ENCODE results near the gene FXYD5. TPM values are rescaled to one million over a fixed set of nuclear protein-coding genes. Genes with fewer than 3 reads are reported as not detected.

Gene FXYD5
- total and polyA plus RNA-seq, 9 of the 15 experiments (the other 6 are each of a cell fraction or from before 2014, with no cell fraction given), result 104 to 537 (median 174) TPM

DNA sequence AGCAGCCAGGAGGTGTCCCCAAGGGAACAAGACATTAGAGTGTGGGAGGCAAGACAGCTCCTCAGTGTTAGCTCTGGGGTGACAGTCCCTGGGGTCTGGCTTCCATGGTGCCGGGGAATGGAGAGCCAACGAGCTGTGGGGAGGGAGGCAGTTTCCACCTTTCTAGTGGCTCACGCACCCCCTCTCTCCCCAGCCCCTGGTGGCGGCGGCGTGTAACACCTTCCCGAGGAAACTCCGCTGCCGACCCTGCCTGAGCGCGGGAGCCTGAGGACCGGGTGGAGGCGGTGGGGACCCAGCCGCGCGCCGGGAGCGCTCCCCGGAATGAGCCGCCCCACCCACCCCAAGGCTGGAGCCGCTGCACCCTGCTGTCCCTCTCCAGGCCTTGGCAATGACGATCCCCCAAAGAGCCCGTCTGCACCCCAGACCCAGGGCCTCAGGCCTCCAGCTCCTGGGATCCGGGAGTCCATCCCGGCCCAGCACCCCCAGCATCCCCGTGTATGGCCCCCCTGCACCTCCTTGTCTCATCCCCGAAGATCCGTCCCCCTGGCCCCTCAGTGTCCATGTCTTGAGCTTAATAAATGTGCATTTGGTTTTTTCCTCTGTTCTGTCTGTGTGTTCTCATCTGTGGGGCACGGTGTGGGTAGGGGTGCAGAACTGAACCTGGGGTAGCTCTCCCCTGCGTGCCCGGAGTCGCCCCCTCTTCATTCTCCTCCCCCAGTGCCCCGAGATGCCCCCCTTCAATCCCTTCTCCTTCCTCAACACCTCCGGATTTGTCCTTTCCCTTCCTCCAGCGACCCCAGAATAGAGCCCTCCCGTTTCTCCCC is 622 bp upstream of the FXYD5 start (continued):
- TF ChIP-seq HIVEP1 (CRISPR knock-in tag; IDR thresholded peaks at IDR 0.05), result no peak
- TF ChIP-seq RCOR1 (IDR thresholded peaks at IDR 0.05; ENCODE audit: borderline replicate concordance in 1 of 2, low read depth in 2 of 2, low read length in 2 of 2), result 0 out of 4 replicates have a peak, but pooled peaks of 1 of the 2 experiments have one; percentile 6
- TF ChIP-seq KLF10 (CRISPR knock-in tag; IDR thresholded peaks at IDR 0.05), result no peak
- peak; percentile 89; the same call in 1 of the 2 replicates for TF ChIP-seq ZBTB7A (IDR thresholded peaks at IDR 0.05; ENCODE audit: borderline replicate concordance, control insufficient read depth, low read depth, low read length)
- no peak for TF ChIP-seq MED1 (CRISPR knock-in tag; IDR thresholded peaks at IDR 0.05; ENCODE audit: borderline replicate concordance)
- no peak for TF ChIP-seq U2AF1 (optimal IDR thresholded peaks at IDR 0.05; ENCODE audit: low read depth, low read length)
- 0 out of 4 replicates have a peak, but pooled peaks of 1 of the 2 experiments have one; percentile 18 for TF ChIP-seq SIN3A (IDR thresholded peaks at IDR 0.05; ENCODE audit: borderline replicate concordance in 2 of 2, control insufficient read depth in 1 of 2, low read depth in 2 of 2, low read length in 2 of 2)
- TF ChIP-seq, protein P1, sequence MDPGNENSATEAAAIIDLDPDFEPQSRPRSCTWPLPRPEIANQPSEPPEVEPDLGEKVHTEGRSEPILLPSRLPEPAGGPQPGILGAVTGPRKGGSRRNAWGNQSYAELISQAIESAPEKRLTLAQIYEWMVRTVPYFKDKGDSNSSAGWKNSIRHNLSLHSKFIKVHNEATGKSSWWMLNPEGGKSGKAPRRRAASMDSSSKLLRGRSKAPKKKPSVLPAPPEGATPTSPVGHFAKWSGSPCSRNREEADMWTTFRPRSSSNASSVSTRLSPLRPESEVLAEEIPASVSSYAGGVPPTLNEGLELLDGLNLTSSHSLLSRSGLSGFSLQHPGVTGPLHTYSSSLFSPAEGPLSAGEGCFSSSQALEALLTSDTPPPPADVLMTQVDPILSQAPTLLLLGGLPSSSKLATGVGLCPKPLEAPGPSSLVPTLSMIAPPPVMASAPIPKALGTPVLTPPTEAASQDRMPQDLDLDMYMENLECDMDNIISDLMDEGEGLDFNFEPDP (CRISPR knock-in tag; IDR thresholded peaks at IDR 0.05), result no peak
- no peak for TF ChIP-seq ZNF764 (CRISPR knock-in tag; IDR thresholded peaks at IDR 0.05; ENCODE audit: low read depth)
- 0 out of 2 replicates have a peak, but pooled peaks have one; percentile 35 for TF ChIP-seq SAFB (IDR thresholded peaks at IDR 0.05; ENCODE audit: borderline replicate concordance, low read depth, low read length)
- TF ChIP-seq, protein P2, sequence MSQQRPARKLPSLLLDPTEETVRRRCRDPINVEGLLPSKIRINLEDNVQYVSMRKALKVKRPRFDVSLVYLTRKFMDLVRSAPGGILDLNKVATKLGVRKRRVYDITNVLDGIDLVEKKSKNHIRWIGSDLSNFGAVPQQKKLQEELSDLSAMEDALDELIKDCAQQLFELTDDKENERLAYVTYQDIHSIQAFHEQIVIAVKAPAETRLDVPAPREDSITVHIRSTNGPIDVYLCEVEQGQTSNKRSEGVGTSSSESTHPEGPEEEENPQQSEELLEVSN (IDR thresholded peaks at IDR 0.05; ENCODE audit: borderline replicate concordance in 1 of 2, extremely low read depth in 1 of 2, insufficient read depth in 1 of 2, insufficient read length in 1 of 2, low read depth in 1 of 2, low read length in 1 of 2, poor library complexity in 1 of 2, severe bottlenecking in 1 of 2), result peak; percentile 40 to 82
- TF ChIP-seq, protein P3, sequence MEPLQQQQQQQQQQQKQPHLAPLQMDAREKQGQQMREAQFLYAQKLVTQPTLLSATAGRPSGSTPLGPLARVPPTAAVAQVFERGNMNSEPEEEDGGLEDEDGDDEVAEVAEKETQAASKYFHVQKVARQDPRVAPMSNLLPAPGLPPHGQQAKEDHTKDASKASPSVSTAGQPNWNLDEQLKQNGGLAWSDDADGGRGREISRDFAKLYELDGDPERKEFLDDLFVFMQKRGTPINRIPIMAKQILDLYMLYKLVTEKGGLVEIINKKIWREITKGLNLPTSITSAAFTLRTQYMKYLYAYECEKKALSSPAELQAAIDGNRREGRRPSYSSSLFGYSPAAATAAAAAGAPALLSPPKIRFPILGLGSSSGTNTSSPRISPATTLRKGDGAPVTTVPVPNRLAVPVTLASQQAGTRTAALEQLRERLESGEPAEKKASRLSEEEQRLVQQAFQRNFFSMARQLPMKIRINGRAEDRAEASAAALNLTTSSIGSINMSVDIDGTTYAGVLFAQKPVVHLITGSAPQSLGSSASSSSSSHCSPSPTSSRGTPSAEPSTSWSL (CRISPR knock-in tag; IDR thresholded peaks at IDR 0.05; ENCODE audit: borderline replicate concordance), result no peak
- peak; percentile 27 for TF ChIP-seq SAP30 (IDR thresholded peaks at IDR 0.05; ENCODE audit: borderline replicate concordance, insufficient read depth, low read depth, low read length, poor library complexity, severe bottlenecking)
- no peak for TF ChIP-seq HNRNPK (IDR thresholded peaks at IDR 0.05; ENCODE audit: low read depth, low read length, poor library complexity, severe bottlenecking)
- peak; percentile 58 to 83; a peak in 3 of 4 replicates for TF ChIP-seq MAZ (CRISPR knock-in tag; conservative IDR thresholded peaks at IDR 0.05 in 1 of 2, IDR thresholded peaks at IDR 0.05 in 1 of 2)
- peak; percentile 77 for TF ChIP-seq RB1 (IDR thresholded peaks at IDR 0.05; ENCODE audit: low read depth)
- TF ChIP-seq IRF2 (CRISPR knock-in tag; IDR thresholded peaks at IDR 0.05), result no peak
- TF ChIP-seq, protein P4, sequence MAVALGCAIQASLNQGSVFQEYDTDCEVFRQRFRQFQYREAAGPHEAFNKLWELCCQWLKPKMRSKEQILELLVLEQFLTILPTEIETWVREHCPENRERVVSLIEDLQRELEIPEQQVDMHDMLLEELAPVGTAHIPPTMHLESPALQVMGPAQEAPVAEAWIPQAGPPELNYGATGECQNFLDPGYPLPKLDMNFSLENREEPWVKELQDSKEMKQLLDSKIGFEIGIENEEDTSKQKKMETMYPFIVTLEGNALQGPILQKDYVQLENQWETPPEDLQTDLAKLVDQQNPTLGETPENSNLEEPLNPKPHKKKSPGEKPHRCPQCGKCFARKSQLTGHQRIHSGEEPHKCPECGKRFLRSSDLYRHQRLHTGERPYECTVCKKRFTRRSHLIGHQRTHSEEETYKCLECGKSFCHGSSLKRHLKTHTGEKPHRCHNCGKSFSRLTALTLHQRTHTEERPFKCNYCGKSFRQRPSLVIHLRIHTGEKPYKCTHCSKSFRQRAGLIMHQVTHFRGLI (CRISPR knock-in tag; IDR thresholded peaks at IDR 0.05), result no peak
- no peak for TF ChIP-seq HNRNPUL1 (IDR thresholded peaks at IDR 0.05; ENCODE audit: low read length)
